HCT116 (cell line): ENCODE data around the gene STIM1. TPM values are rescaled to one million over a fixed set of nuclear protein-coding genes. Genes with fewer than 3 reads are reported as not detected.

ENCODE experiments used
- ATAC-seq: fragments of 200-7000 bp; cut with Tn5 transposase; 2 replicates; pipeline ENCODE4 v1.9.1; 2020; ENCODE audit warnings: mild to moderate bottlenecking, moderate library complexity
- BruUV-seq: library from RNA; stranded (reverse); fragments of 400-500 nt; replicated peaks from 2 replicates; lab custom pipeline; 2021; lab: Mats Ljungman, UMichigan
- CTCF ChIA-PET: fragments of 300-600 bp; sonication (Branson Sonifier 250); formaldehyde crosslinking; loops from one replicate; lab custom pipeline; 2021; ENCODE audit warnings: antibody characterized with exemption; lab: Charles Lee
- POLR2A ChIA-PET: fragments of 300-600, 350-600 bp; sonication (Branson Sonifier 250); formaldehyde crosslinking; loops from one replicate; lab custom pipeline; 2021; ENCODE audit warnings: antibody characterized with exemption; lab: Charles Lee
- RAD21 ChIA-PET, 2 experiments: fragments of 300-600 bp; sonication (Branson Sonifier 250); formaldehyde crosslinking; loops; one replicate each; lab custom pipeline; 2023; ENCODE audit warnings: low total read pairs in 2 of 2; ENCODE audit not compliant: uncharacterized antibody in 2 of 2, unreplicated experiment in 2 of 2, low non-redundant PET in 1 of 2; lab: Charles Lee
- DNase-seq: peaks from one replicate; pipeline ENCODE4 v3.0.0-alpha.2; 2010; ENCODE audit warnings: low read depth, low spot score
- H2AFZ ChIP-seq: fragments of 200-600 bp; shearing (Covaris generic), sonication (generic); 2 replicates; pipeline ENCODE4 v1.6.1; 2017; ENCODE audit warnings: low read depth, mixed run types, mixed read lengths, antibody characterized with exemption, low read length; ENCODE audit not compliant: poor library complexity, severe bottlenecking
- H3K27ac ChIP-seq: 2 replicates; pipeline ENCODE4 v1.5.1; 2012; ENCODE audit warnings: low read depth, low read length
- H3K27me3 ChIP-seq: fragments of 200-600 bp; sonication (generic); 2 replicates; pipeline ENCODE4 v1.6.1; 2016; ENCODE audit warnings: mixed run types, low read length, mixed read lengths; ENCODE audit not compliant: insufficient read depth
- H3K36me3 ChIP-seq, 2 experiments: fragments of 200-500 bp in 1 of 2; fragments of 200-600 bp in 1 of 2; sonication (Bioruptor generic) in 1 of 2; sonication (generic) in 1 of 2; 2 replicates each; pipeline versions ENCODE4 v1.5.1 to v1.6.1; 2014 to 2016; ENCODE audit warnings: low read length in 2 of 2, inconsistent platforms in 1 of 2, mixed read lengths in 1 of 2, mixed run types in 1 of 2; ENCODE audit not compliant: insufficient read depth in 2 of 2, control insufficient read depth in 1 of 2
- H3K4me1 ChIP-seq, 2 experiments: fragments of 200-600 bp in 1 of 2; sonication (generic) in 1 of 2; 2 replicates each; pipeline versions ENCODE4 v1.5.1 to v1.6.1; 2012 to 2017; ENCODE audit warnings: low read length in 2 of 2, inconsistent platforms in 1 of 2, mild to moderate bottlenecking in 1 of 2, mixed read lengths in 1 of 2, mixed run types in 1 of 2, moderate library complexity in 1 of 2; ENCODE audit not compliant: insufficient read depth in 2 of 2, control insufficient read depth in 1 of 2
- H3K4me2 ChIP-seq: fragments of 200-600 bp; sonication (generic); 2 replicates; pipeline ENCODE4 v1.6.1; 2017; ENCODE audit warnings: mixed run types, low read length, mixed read lengths
- H3K4me3 ChIP-seq, 2 experiments: fragments of 200-600 bp in 1 of 2; sonication (generic) in 1 of 2; replicated peaks in 1 of 2; 2 replicates each; pipeline ENCODE4 v1.5.1; 2011 to 2016; ENCODE audit warnings: low read length in 2 of 2, control low read depth in 1 of 2, low read depth in 1 of 2, mild to moderate bottlenecking in 1 of 2, mixed read lengths in 1 of 2, mixed run types in 1 of 2
- H3K79me2 ChIP-seq: fragments of 200-600 bp; sonication (generic); 2 replicates; pipeline ENCODE4 v1.6.1; 2017; ENCODE audit warnings: mild to moderate bottlenecking, mixed run types, low read length, moderate library complexity, mixed read lengths; ENCODE audit not compliant: insufficient read depth
- H3K9ac ChIP-seq: fragments of 200-600 bp; sonication (generic); 2 replicates; pipeline ENCODE4 v1.6.1; 2016; ENCODE audit warnings: low read length, mixed read lengths
- H3K9me2 ChIP-seq: fragments of 200-600 bp; sonication (generic), shearing (Covaris generic); 2 replicates; pipeline ENCODE4 v1.6.1; 2017; ENCODE audit warnings: mixed run types, mild to moderate bottlenecking, moderate library complexity; ENCODE audit not compliant: insufficient read depth
- H3K9me3 ChIP-seq, 2 experiments: fragments of 200-500 bp in 1 of 2; fragments of 200-600 bp in 1 of 2; sonication (Bioruptor generic) in 1 of 2; sonication (generic) in 1 of 2; 2 replicates each; pipeline ENCODE4 v1.6.1; 2014 to 2017; ENCODE audit warnings: low read length in 2 of 2, mixed read lengths in 2 of 2, inconsistent platforms in 1 of 2, low read depth in 1 of 2, mild to moderate bottlenecking in 1 of 2, mixed run types in 1 of 2, moderate library complexity in 1 of 2; ENCODE audit not compliant: control insufficient read depth in 1 of 2, insufficient read depth in 1 of 2
- H4K20me1 ChIP-seq: fragments of 200-600 bp; sonication (generic), shearing (Covaris generic); 2 replicates; pipeline ENCODE4 v1.6.1; 2017; ENCODE audit warnings: mixed run types, mild to moderate bottlenecking, moderate library complexity; ENCODE audit not compliant: insufficient read depth
- CTCF ChIP-seq, 3 experiments: fragments of 200-600 bp in 1 of 3; sonication (generic) in 1 of 3; IDR thresholded peaks in 2 of 3; conservative IDR thresholded peaks in 1 of 3; 2 replicates each; pipeline ENCODE4 v1.5.1; 2012 to 2017; ENCODE audit warnings: low read depth in 2 of 3, low read length in 2 of 3, antibody characterized with exemption in 1 of 3, borderline replicate concordance in 1 of 3, control low read depth in 1 of 3, mild to moderate bottlenecking in 1 of 3, mixed read lengths in 1 of 3, mixed run types in 1 of 3, moderate library complexity in 1 of 3; ENCODE audit not compliant: insufficient read depth in 1 of 3
- ELF1 ChIP-seq: IDR thresholded peaks from 2 replicates; pipeline ENCODE4 v1.6.1; 2012; ENCODE audit warnings: low read depth, borderline replicate concordance
- EZH2 ChIP-seq: fragments of 200-600 bp; sonication (generic); IDR thresholded peaks from 2 replicates; pipeline ENCODE4 v1.6.1; 2017; ENCODE audit warnings: antibody characterized with exemption, mixed run types
- FOSL1 ChIP-seq: IDR thresholded peaks from 2 replicates; pipeline ENCODE4 v1.6.1; 2012; ENCODE audit warnings: low read depth
- POLR2A ChIP-seq: IDR thresholded peaks from 2 replicates; pipeline ENCODE4 v1.7.0; 2011; ENCODE audit warnings: borderline replicate concordance; ENCODE audit not compliant: insufficient read depth, insufficient read length; ENCODE audit errors: extremely low read depth
- POLR2AphosphoS5 ChIP-seq: IDR thresholded peaks from 2 replicates; pipeline ENCODE4 v1.6.1; 2011; ENCODE audit warnings: mild to moderate bottlenecking, low read depth, low read length, moderate library complexity
- RAD21 ChIP-seq: IDR thresholded peaks from 2 replicates; pipeline ENCODE4 v1.6.1; 2012; ENCODE audit warnings: low read depth, mild to moderate bottlenecking
- SIN3A ChIP-seq: IDR thresholded peaks from 2 replicates; pipeline ENCODE4 v1.6.1; 2012; ENCODE audit warnings: low read depth
- SP1 ChIP-seq: IDR thresholded peaks from 2 replicates; pipeline ENCODE4 v1.6.1; 2012; ENCODE audit warnings: low read depth
- SRF ChIP-seq: IDR thresholded peaks from 2 replicates; pipeline ENCODE4 v1.6.1; 2012; ENCODE audit warnings: low read depth
- TCF7L2 ChIP-seq: IDR thresholded peaks from 2 replicates; pipeline ENCODE4 v1.7.0; 2011; ENCODE audit warnings: borderline replicate concordance, inconsistent platforms; ENCODE audit not compliant: insufficient read depth, insufficient read length; ENCODE audit errors: extremely low read depth
- YY1 ChIP-seq: IDR thresholded peaks from 2 replicates; pipeline ENCODE4 v1.6.1; 2011; ENCODE audit warnings: low read length, low read depth, moderate library complexity, mild to moderate bottlenecking; ENCODE audit not compliant: insufficient replicate concordance; ENCODE audit errors: extremely low read depth
- intact Hi-C: fragments of 100-400 bp; cut with micrococcal nuclease; formaldehyde crosslinking; loops from 2 replicates; pipeline ENCODE4 v1.10.0; 2022
- total RNA-seq: library from RNA; stranded (reverse); gene quantifications from one replicate; pipeline ENCODE4 v1.2.1, GENCODE V29; 2021; ENCODE audit not compliant: unreplicated experiment
- TF ChIP-seq, protein P1 (sequence below): IDR thresholded peaks from 2 replicates; pipeline ENCODE4 v1.6.1; 2012

The STIM1 gene
- total RNA-seq, 1 experiment from 2014 or later, result 22.3 TPM

- Histone ChIP-seq H3K4me1 (no peaks in the 10 kb centered on the region), H3K4me3 (no peak overlapping the region), H3K9me3 (no peaks in the 10 kb centered on the region), H2AFZ (no peak overlapping the region), H3K27me3 (no peaks in the 10 kb centered on the region), H3K9ac (no peak overlapping the region), H3K79me2 (no peaks in the 10 kb centered on the region), H4K20me1 (no peaks in the 10 kb centered on the region), H3K27ac (no peak overlapping the region), H3K9me2 (no peaks in the 10 kb centered on the region), H3K36me3 (no peaks in the 10 kb centered on the region), H3K4me2 (no peak overlapping the region)
- BruUV-seq, result no TSS peak
- TF ChIP-seq SRF (no peak), TCF7L2 (no peak), ELF1 (no peak), POLR2AphosphoS5 (no peak), POLR2A (no peak), RAD21 (no peak), YY1 (no peak), SIN3A (no peak), CTCF (IDR thresholded peaks at IDR 0.05 in 2 of 3, conservative IDR thresholded peaks at IDR 0.05 in 1 of 3; ENCODE audit: borderline replicate concordance in 1 of 3, insufficient read depth in 1 of 3, low read depth in 2 of 3, low read length in 2 of 3) (no peak), EZH2 (no peak), FOSL1 (no peak), SP1 (no peak)
- TF ChIP-seq, protein P1, sequence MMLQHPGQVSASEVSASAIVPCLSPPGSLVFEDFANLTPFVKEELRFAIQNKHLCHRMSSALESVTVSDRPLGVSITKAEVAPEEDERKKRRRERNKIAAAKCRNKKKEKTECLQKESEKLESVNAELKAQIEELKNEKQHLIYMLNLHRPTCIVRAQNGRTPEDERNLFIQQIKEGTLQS, result no peak
- ATAC-seq, result no peak
- RAD21 ChIA-PET, result no interaction called here
- DNase-seq, result no peak
- CTCF ChIA-PET, result no interaction called here
- intact Hi-C loops, result no loop called here
- POLR2A ChIA-PET, result no interaction called here
Observed at GRCh38 chr11:3936517-3936916, 81.1 kb downstream of the STIM1 start.
